22Rv1 (cell line): ENCODE results near the gene NEK10.

Source experiments
- ZFX ChIP-seq: fragments of 450-650 bp; IDR thresholded peaks from 2 replicates; pipeline ENCODE4 v1.6.1; 2017; ENCODE audit warnings: antibody characterized with exemption, borderline replicate concordance
- TF ChIP-seq, protein P1 (sequence below): fragments of 450-650 bp; IDR thresholded peaks from 2 replicates; pipeline ENCODE4 v1.5.1; 2017; ENCODE audit warnings: mild to moderate bottlenecking

DNA sequence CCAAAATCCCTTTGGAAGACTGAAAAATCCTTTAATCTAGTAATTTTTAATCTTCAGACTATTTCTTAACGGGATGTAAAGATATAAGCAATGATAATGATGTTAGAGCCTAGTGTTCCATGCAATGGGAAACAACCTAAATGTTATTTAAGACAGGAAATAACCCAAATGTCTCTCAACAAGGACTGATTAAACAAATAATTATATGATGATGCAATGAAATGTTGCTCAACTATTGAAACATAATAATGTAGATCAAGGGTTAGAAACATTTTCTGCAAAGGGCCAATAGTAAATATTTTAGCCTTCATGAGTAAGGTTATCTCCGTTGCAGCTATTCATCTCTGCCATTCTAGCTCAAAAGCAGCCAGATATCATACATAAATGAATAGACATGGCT is 275.4 kb downstream of the NEK10 start:
- TF ChIP-seq, protein P1, sequence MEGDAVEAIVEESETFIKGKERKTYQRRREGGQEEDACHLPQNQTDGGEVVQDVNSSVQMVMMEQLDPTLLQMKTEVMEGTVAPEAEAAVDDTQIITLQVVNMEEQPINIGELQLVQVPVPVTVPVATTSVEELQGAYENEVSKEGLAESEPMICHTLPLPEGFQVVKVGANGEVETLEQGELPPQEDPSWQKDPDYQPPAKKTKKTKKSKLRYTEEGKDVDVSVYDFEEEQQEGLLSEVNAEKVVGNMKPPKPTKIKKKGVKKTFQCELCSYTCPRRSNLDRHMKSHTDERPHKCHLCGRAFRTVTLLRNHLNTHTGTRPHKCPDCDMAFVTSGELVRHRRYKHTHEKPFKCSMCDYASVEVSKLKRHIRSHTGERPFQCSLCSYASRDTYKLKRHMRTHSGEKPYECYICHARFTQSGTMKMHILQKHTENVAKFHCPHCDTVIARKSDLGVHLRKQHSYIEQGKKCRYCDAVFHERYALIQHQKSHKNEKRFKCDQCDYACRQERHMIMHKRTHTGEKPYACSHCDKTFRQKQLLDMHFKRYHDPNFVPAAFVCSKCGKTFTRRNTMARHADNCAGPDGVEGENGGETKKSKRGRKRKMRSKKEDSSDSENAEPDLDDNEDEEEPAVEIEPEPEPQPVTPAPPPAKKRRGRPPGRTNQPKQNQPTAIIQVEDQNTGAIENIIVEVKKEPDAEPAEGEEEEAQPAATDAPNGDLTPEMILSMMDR: no peak
- TF ChIP-seq ZFX: no peak
